PC-3 (cell line): ENCODE data around the gene TAF13.

ENCODE experiments used
- EZH2 ChIP-seq: fragments of 300-600 bp; sonication (generic); IDR thresholded peaks from one replicate; pipeline ENCODE4 v1.6.1; 2017; ENCODE audit warnings: antibody characterized with exemption, mild to moderate bottlenecking, low read length; ENCODE audit not compliant: unreplicated experiment
- TF ChIP-seq, protein P1 (sequence below): fragments of 300-600 bp; sonication (generic); conservative IDR thresholded peaks from 2 replicates; pipeline ENCODE4 v1.5.1; 2017; ENCODE audit warnings: antibody characterized with exemption, low read depth, mild to moderate bottlenecking, low read length

DNA sequence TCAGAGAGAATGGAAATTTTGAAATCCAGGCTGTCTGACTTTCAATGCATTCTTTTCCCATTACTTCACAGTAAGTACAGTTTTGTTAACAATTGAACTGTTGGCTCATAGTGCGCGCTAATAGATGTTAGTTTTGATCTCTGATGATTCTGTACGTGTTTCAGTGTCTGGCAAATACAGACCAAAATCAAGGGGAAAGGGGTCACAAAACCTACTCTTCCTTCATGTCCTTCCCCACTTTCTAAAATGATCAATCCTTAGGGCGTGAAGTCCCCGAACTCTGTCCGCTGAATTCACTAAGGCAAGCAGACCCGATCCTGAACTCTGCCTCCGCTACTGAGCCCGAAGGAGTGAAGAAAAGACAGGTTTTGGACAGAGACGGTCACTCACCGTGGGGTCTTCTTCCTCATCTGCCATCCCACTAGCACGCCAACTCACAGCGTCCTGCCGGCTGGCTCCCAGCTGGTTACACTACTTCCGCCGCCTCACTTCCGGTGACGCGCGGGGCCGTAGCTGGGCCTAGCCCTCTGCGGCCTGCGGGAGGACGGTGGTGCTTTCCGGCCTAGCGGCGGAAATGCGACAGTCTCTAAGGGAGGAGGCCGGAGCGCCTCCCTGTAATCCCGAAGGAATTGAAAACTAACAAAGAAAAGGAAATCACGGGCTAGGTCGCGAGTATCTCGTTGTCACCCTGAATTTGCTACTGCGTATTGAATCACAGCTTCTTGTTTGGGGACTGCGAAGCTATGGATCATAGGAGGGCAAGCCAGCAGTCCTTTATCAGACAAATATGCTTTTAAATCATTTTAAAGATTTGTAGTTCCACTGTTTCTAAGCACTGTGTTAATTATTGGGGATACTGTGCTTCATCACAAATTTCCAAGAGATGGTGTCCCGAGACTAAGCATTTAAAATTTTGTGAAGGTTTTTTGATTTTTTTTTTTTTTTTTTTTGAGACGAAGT lies at the start of gene TAF13:
- no peak for TF ChIP-seq EZH2
- TF ChIP-seq, protein P1, sequence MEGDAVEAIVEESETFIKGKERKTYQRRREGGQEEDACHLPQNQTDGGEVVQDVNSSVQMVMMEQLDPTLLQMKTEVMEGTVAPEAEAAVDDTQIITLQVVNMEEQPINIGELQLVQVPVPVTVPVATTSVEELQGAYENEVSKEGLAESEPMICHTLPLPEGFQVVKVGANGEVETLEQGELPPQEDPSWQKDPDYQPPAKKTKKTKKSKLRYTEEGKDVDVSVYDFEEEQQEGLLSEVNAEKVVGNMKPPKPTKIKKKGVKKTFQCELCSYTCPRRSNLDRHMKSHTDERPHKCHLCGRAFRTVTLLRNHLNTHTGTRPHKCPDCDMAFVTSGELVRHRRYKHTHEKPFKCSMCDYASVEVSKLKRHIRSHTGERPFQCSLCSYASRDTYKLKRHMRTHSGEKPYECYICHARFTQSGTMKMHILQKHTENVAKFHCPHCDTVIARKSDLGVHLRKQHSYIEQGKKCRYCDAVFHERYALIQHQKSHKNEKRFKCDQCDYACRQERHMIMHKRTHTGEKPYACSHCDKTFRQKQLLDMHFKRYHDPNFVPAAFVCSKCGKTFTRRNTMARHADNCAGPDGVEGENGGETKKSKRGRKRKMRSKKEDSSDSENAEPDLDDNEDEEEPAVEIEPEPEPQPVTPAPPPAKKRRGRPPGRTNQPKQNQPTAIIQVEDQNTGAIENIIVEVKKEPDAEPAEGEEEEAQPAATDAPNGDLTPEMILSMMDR, result no peak
